Smooth muscle cell (in vitro differentiated cells): ENCODE measurements around the gene GABBR2. TPM values are rescaled to one million over a fixed set of nuclear protein-coding genes. Genes with fewer than 3 reads are reported as not detected.

Source experiments
- DNase-seq: peaks from one replicate; lab custom pipeline; 2025; ENCODE audit not compliant: unreplicated experiment; lab: John Stamatoyannopoulos, UW
- H2AFZ ChIP-seq: fragments of 200-600 bp; sonication (generic); 2 replicates; pipeline ENCODE4 v1.6.0; 2016; ENCODE audit warnings: antibody characterized with exemption, low read depth, mild to moderate bottlenecking
- H3F3A ChIP-seq: fragments of 200-600 bp; sonication (generic); 2 replicates; pipeline ENCODE4 v1.6.0; 2017; ENCODE audit warnings: antibody characterized with exemption, low read depth
- H3K27ac ChIP-seq: fragments of 200-600 bp; sonication (generic); 2 replicates; pipeline ENCODE4 v1.5.1; 2016; ENCODE audit warnings: low read depth, mild to moderate bottlenecking
- H3K27me3 ChIP-seq: fragments of 200-600 bp; sonication (generic); 2 replicates; pipeline ENCODE4 v1.6.1; 2016; ENCODE audit warnings: low read depth, mild to moderate bottlenecking
- H3K36me3 ChIP-seq: fragments of 200-600 bp; sonication (generic); 2 replicates; pipeline ENCODE4 v1.5.1; 2016; ENCODE audit warnings: low read depth
- H3K4me1 ChIP-seq: fragments of 200-600 bp; sonication (generic); 2 replicates; pipeline ENCODE4 v1.5.1; 2016; ENCODE audit warnings: low read depth
- H3K4me2 ChIP-seq: fragments of 200-600 bp; sonication (generic); 2 replicates; pipeline ENCODE4 v1.6.0; 2016; ENCODE audit warnings: mild to moderate bottlenecking
- H3K4me3 ChIP-seq: fragments of 200-600 bp; sonication (generic); 2 replicates; pipeline ENCODE4 v1.5.1; 2016; ENCODE audit warnings: mild to moderate bottlenecking
- H3K79me2 ChIP-seq: fragments of 200-600 bp; sonication (generic); 2 replicates; pipeline ENCODE4 v1.6.0; 2016; ENCODE audit warnings: low read depth, mild to moderate bottlenecking
- H3K9ac ChIP-seq: fragments of 200-600 bp; sonication (generic); 2 replicates; pipeline ENCODE4 v1.6.0; 2016; ENCODE audit warnings: low read depth
- H3K9me3 ChIP-seq: fragments of 200-600 bp; sonication (generic); replicated peaks from 2 replicates; pipeline ENCODE4 v1.5.1; 2016; ENCODE audit warnings: low read depth
- H4K20me1 ChIP-seq: fragments of 200-600 bp; sonication (generic); 2 replicates; pipeline ENCODE4 v1.6.0; 2016; ENCODE audit warnings: low read depth
- WGBS: methylation state at CpG from one replicate; pipeline ENCODE4 v1.1.7; 2016; ENCODE audit warnings: low lambda C conversion rate; 5-methylcytosine and 5-hydroxymethylcytosine counted together
- polyA plus RNA-seq: library from polyadenylated mRNA; unstranded; fragments of >200 nt; fragmentation: Nextera tagmentation; extraction: Ambion mirVana; gene quantifications from 2 replicates; pipeline ENCODE4 v1.2.1, GENCODE V29; 2016
- total RNA-seq: library from RNA; depleted of rRNA; stranded (reverse); fragments of >200 nt; gene quantifications from 2 replicates; pipeline ENCODE4 v1.2.3, GENCODE V29; 2014
- TF ChIP-seq, protein P1 (sequence below): fragments of 200-600 bp; sonication (generic); IDR thresholded peaks from 2 replicates; pipeline ENCODE4 v1.5.1; 2017; ENCODE audit warnings: borderline replicate concordance, mild to moderate bottlenecking, antibody characterized with exemption; ENCODE audit not compliant: insufficient read depth, poor library complexity, severe bottlenecking

The GABBR2 gene
- total and polyA plus RNA-seq, 2 experiments from 2014 or later, result 0.25 TPM; not detected in 1

DNA sequence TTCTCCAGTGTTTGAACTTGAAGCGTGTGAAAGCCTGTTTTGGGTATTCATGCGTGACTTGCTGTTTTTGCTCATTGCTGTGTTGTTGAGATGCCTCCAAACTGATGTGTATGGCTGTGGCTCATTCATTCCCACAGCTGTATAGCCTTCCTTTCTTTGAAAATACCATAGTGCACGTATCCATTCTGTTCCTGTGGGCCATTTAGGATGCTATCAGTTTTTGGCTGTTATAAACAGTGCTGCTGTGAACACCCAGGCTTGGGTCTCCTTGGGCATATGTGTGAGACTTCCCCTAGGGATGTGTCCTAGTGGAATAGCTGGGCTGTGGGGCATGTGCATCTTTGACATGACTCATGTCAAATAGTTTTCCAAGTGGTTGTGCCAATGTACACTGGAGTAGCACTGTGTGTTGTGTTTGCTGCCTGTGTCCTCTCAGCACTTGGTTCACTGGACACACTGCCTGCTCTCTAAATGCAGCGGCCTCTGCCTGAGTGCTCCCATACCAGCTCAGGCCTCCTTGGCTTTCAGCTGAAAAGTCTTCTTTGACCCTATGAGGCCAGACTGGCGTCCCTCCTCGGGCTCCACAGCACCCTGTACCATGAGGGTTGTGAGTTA, 350.7 kb downstream of the GABBR2 start:
- no peaks in the 10 kb centered on the region for H3K27me3 ChIP-seq
- H3K9ac ChIP-seq, result no peak overlapping the region
- H3K4me2 ChIP-seq, result no peak overlapping the region
- H3K27ac ChIP-seq, result no peak overlapping the region
- H3F3A ChIP-seq, result no peaks in the 10 kb centered on the region
- no peaks in the 10 kb centered on the region for H3K4me1 ChIP-seq
- H3K79me2 ChIP-seq, result no peaks in the 10 kb centered on the region
- H3K9me3 ChIP-seq, result no peaks in the 10 kb centered on the region
- H3K36me3 ChIP-seq, result no peaks in the 10 kb centered on the region
- no peaks in the 10 kb centered on the region for H4K20me1 ChIP-seq
- H2AFZ ChIP-seq, result no peak overlapping the region
- DNase-seq, result no peak
- H3K4me3 ChIP-seq, result no peak overlapping the region
- TF ChIP-seq, protein P1, sequence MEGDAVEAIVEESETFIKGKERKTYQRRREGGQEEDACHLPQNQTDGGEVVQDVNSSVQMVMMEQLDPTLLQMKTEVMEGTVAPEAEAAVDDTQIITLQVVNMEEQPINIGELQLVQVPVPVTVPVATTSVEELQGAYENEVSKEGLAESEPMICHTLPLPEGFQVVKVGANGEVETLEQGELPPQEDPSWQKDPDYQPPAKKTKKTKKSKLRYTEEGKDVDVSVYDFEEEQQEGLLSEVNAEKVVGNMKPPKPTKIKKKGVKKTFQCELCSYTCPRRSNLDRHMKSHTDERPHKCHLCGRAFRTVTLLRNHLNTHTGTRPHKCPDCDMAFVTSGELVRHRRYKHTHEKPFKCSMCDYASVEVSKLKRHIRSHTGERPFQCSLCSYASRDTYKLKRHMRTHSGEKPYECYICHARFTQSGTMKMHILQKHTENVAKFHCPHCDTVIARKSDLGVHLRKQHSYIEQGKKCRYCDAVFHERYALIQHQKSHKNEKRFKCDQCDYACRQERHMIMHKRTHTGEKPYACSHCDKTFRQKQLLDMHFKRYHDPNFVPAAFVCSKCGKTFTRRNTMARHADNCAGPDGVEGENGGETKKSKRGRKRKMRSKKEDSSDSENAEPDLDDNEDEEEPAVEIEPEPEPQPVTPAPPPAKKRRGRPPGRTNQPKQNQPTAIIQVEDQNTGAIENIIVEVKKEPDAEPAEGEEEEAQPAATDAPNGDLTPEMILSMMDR, result no peak
- WGBS, result 93% methylated on average over 6 of the region's 6 CpGs

DNA sequence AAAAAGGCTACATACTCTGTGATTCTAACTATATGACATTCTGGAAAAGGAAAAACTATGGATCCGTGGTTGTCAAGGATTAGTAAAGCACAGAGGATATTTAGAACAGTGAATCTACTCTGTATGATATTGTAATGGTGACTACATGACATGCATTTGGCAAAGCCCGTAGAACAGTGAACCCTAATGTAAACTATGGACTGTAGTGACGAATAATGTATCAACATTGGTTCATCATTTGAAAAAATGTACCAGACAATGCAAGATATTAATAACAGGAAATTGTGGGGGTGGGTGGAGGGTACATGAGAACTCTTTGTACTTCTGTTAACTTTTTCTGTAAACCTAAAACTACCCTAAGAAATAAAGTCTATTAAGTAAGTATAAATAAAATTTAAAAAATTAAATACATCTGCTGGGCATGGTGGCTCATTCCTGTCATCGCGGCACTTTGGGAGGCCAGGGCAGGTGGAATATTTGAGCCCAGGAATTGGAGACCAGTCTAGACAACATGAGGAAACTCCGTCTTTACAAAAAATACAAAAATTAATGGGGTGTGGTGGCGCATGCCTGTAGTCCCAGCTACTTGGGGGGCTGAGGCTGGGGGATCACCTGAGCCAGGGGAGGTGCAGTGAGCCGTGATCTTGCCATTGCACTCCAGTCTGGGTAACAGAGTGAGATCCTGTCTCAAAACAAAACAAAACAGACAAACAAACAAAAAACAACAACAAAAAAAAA, 351.6 kb downstream of the GABBR2 start:
- WGBS, result 91% methylated on average over 8 of the region's 8 CpGs
- Histone ChIP-seq H3K9me3 (no peaks in the 10 kb centered on the region), H3K27me3 (no peaks in the 10 kb centered on the region), H2AFZ (no peak overlapping the region), H4K20me1 (no peaks in the 10 kb centered on the region), H3K79me2 (no peaks in the 10 kb centered on the region), H3K9ac (no peak overlapping the region), H3K4me1 (no peaks in the 10 kb centered on the region), H3F3A (no peaks in the 10 kb centered on the region), H3K4me3 (no peak overlapping the region), H3K36me3 (no peaks in the 10 kb centered on the region), H3K4me2 (no peak overlapping the region), H3K27ac (no peak overlapping the region)
- TF ChIP-seq, protein P1, result no peak
- no peak for DNase-seq

DNA sequence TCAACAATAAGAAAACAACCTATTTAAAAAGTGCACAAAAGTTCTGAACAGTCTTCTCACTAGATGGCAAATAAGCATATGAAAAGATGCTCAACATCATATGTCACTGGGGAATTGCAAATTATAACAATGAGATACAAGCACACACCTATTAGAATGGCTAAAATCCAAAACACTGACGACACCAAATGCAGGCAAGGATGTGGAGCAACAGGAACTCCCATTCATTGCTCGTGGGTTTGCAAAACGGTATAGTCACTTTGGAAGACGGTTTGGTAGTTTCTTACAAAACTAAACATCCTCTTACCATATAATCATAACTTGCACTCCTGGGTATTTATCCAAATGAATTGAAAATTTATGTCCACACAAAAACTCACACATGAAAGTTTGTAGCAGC, 352.4 kb downstream of the GABBR2 start:
- Histone ChIP-seq H4K20me1 (no peaks in the 10 kb centered on the region), H3K4me2 (no peak overlapping the region), H3K4me1 (no peaks in the 10 kb centered on the region), H3K79me2 (no peaks in the 10 kb centered on the region), H3K9me3 (peaks cover 2% of the 10 kb centered on the region), H3F3A (no peaks in the 10 kb centered on the region), H3K36me3 (no peaks in the 10 kb centered on the region), H3K4me3 (no peak overlapping the region), H3K27ac (no peak overlapping the region), H3K9ac (no peak overlapping the region), H3K27me3 (no peaks in the 10 kb centered on the region), H2AFZ (no peak overlapping the region)
- no peak for DNase-seq
- 88% methylated on average over 4 of the region's 4 CpGs for whole genome bisulfite sequencing
- TF ChIP-seq, protein P1, result no peak
